ENCODE measurements around the gene SRBD1. TPM values are rescaled to one million over a fixed set of nuclear protein-coding genes. Genes with fewer than 3 reads are reported as not detected.
A peak's percentile ranks its signal among the peaks of the same experiment; 100 is the strongest.

The SRBD1 gene
- total RNA-seq, 1 experiment from 2014 or later: 19.8 TPM

- intact Hi-C loops (cut with micrococcal nuclease): no loop called here
- ChIA-PET CTCF (no interaction called here), POLR2A (ENCODE audit: unreplicated experiment) (no interaction called here)
- H3K27me3 ChIP-seq (ENCODE audit: low read length): no peaks in the 10 kb centered on the region
- H3K9me3 ChIP-seq (ENCODE audit: low read length): no peaks in the 10 kb centered on the region
- H3K36me3 ChIP-seq (ENCODE audit: low read depth, low read length): no peaks in the 10 kb centered on the region
- H3K9me2 ChIP-seq (replicated peaks; ENCODE audit: low read length): no peaks in the 10 kb centered on the region
- 0 out of 2 replicates have a peak, but pooled peaks cover 4% of the 10 kb centered on the region for H3K4me1 ChIP-seq (ENCODE audit: insufficient read depth, low read length)
- BruUV-seq (replicated peaks): no TSS peak
- ATAC-seq (no peak), DNase-seq (no peak)
- H2AFZ ChIP-seq (ENCODE audit: low read length): no peak overlapping the region
- H3K79me2 ChIP-seq (ENCODE audit: low read length): no peaks in the 10 kb centered on the region
- TF ChIP-seq EZH2phosphoT487 (IDR thresholded peaks at IDR 0.05; ENCODE audit: borderline replicate concordance, low read length) (no peak), CTCF (conservative IDR thresholded peaks at IDR 0.05; ENCODE audit: low read depth, low read length) (no peak), EZH2 (IDR thresholded peaks at IDR 0.05; ENCODE audit: low read length, unreplicated experiment) (no peak)
- no peak overlapping the region for H3K4me3 ChIP-seq (ENCODE audit: low read length)
- H3K9ac ChIP-seq (ENCODE audit: low read length): no peak overlapping the region
- H4K20me1 ChIP-seq (ENCODE audit: low read length): no peaks in the 10 kb centered on the region
- no peak overlapping the region for H3K4me2 ChIP-seq (ENCODE audit: low read length)
- H3F3A ChIP-seq (ENCODE audit: low read length, unreplicated experiment): no peaks in the 10 kb centered on the region
- no peak overlapping the region for H3K27ac ChIP-seq (ENCODE audit: low read length)
Observed at GRCh38 chr2:45646289-45646688, 35.2 kb upstream of the SRBD1 start.

- intact Hi-C loops (cut with micrococcal nuclease): loop anchor here (1.0 kb wide), 4 partner anchors 59 to 292 kb away; no protein-coding TSS in a partner anchor
- CTCF ChIA-PET: interaction anchor here (0.5 to 0.9 kb wide), 2 partner anchors 38 to 69 kb away, joined by 4 read pairs; no protein-coding TSS in a partner anchor
- Histone ChIP-seq H3F3A (ENCODE audit: low read length, unreplicated experiment) (no peaks in the 10 kb centered on the region), H3K9ac (ENCODE audit: low read length) (peak overlapping the region; percentile 60), H3K4me2 (ENCODE audit: low read length) (peak overlapping the region; percentile 97), H3K36me3 (ENCODE audit: low read depth, low read length) (no peaks in the 10 kb centered on the region), H3K9me2 (replicated peaks; ENCODE audit: low read length) (no peaks in the 10 kb centered on the region), H3K27me3 (ENCODE audit: low read length) (no peaks in the 10 kb centered on the region), H4K20me1 (ENCODE audit: low read length) (no peaks in the 10 kb centered on the region), H3K4me1 (ENCODE audit: insufficient read depth, low read length) (0 out of 2 replicates have a peak, but pooled peaks cover 4% of the 10 kb centered on the region), H2AFZ (ENCODE audit: low read length) (peak overlapping the region; percentile 98), H3K27ac (ENCODE audit: low read length) (no peak overlapping the region), H3K79me2 (ENCODE audit: low read length) (no peaks in the 10 kb centered on the region), H3K9me3 (ENCODE audit: low read length) (no peaks in the 10 kb centered on the region), H3K4me3 (ENCODE audit: low read length) (peak overlapping the region; percentile 80)
- DNase-seq: peak; percentile 84
- no peak for TF ChIP-seq EZH2phosphoT487 (IDR thresholded peaks at IDR 0.05; ENCODE audit: borderline replicate concordance, low read length)
- peak; percentile 95 for TF ChIP-seq CTCF (conservative IDR thresholded peaks at IDR 0.05; ENCODE audit: low read depth, low read length)
- TF ChIP-seq EZH2 (IDR thresholded peaks at IDR 0.05; ENCODE audit: low read length, unreplicated experiment): no peak
- no TSS peak for BruUV-seq (replicated peaks)
- POLR2A ChIA-PET (ENCODE audit: unreplicated experiment): no interaction called here
- peak; percentile 99 for ATAC-seq
Observed at GRCh38 chr2:45643543-45644542, 32.8 kb upstream of the SRBD1 start.

All from PC-3 (cell line).